MCF 10A (cell line): ENCODE data around the gene DUSP22. TPM values are rescaled to one million over a fixed set of nuclear protein-coding genes. Genes with fewer than 3 reads are reported as not detected.
"Not testable (repeated sequence)": the region's sequence is repeated elsewhere in the genome, so short reads cannot be mapped to it uniquely, and the experiment has no call there.

Experiments
- BruUV-seq: library from RNA; stranded (reverse); fragments of 400-500 nt; replicated peaks from 2 replicates; lab custom pipeline; 2021; lab: Mats Ljungman, UMichigan
- CTCF ChIA-PET: fragments of 300-600 bp; sonication (Branson Sonifier 250); formaldehyde crosslinking; extraction: SDS; loops from one replicate; lab custom pipeline; 2021; ENCODE audit warnings: antibody characterized with exemption, inconsistent platforms; lab: Yijun Ruan, JAX
- POLR2A ChIA-PET: fragments of 300-600, 350-650 bp; sonication (Branson Sonifier 250); formaldehyde crosslinking; extraction: SDS; loops from one replicate; lab custom pipeline; 2020; ENCODE audit warnings: antibody characterized with exemption, inconsistent platforms; lab: Yijun Ruan, JAX
- DNase-seq: peaks from one replicate; pipeline ENCODE4 v3.0.0-alpha.2; 2018; ENCODE audit not compliant: unreplicated experiment
- H3K27ac Mint-ChIP-seq: one replicate; pipeline ENCODE4 v1.8.0; 2022; ENCODE audit warnings: mild to moderate bottlenecking, low read depth, mixed read lengths; ENCODE audit not compliant: unreplicated experiment
- H3K27me3 Mint-ChIP-seq: one replicate; pipeline ENCODE4 v1.8.0; 2022; ENCODE audit warnings: mixed read lengths; ENCODE audit not compliant: insufficient read depth, unreplicated experiment
- H3K36me3 Mint-ChIP-seq: one replicate; pipeline ENCODE4 v1.8.0; 2022; ENCODE audit warnings: mild to moderate bottlenecking, moderate library complexity, mixed read lengths; ENCODE audit not compliant: insufficient read depth, unreplicated experiment
- H3K4me1 Mint-ChIP-seq: one replicate; pipeline ENCODE4 v1.8.0; 2022; ENCODE audit warnings: mixed read lengths; ENCODE audit not compliant: insufficient read depth, unreplicated experiment
- H3K4me3 Mint-ChIP-seq: one replicate; pipeline ENCODE4 v1.8.0; 2022; ENCODE audit warnings: mild to moderate bottlenecking, moderate library complexity, mixed read lengths; ENCODE audit not compliant: unreplicated experiment
- H3K9me3 Mint-ChIP-seq: one replicate; pipeline ENCODE4 v1.8.0; 2022; ENCODE audit warnings: mixed read lengths; ENCODE audit not compliant: unreplicated experiment
- intact Hi-C: fragments of 100-400 bp; cut with micrococcal nuclease; formaldehyde crosslinking; loops from 2 replicates; pipeline ENCODE4 v1.14.1; 2022
- total RNA-seq: library from RNA; stranded (reverse); gene quantifications from 2 replicates; pipeline ENCODE4 v1.2.3, GENCODE V29; 2022
- TF ChIP-seq, protein P1 (sequence below): fragments of 200-600 bp; IDR thresholded peaks from one replicate; pipeline ENCODE4 v1.8.0; 2022; ENCODE audit warnings: antibody characterized with exemption, mild to moderate bottlenecking; ENCODE audit not compliant: unreplicated experiment

DUSP22 gene
- total RNA-seq, 1 experiment from 2014 or later: 29.4 TPM

DNA sequence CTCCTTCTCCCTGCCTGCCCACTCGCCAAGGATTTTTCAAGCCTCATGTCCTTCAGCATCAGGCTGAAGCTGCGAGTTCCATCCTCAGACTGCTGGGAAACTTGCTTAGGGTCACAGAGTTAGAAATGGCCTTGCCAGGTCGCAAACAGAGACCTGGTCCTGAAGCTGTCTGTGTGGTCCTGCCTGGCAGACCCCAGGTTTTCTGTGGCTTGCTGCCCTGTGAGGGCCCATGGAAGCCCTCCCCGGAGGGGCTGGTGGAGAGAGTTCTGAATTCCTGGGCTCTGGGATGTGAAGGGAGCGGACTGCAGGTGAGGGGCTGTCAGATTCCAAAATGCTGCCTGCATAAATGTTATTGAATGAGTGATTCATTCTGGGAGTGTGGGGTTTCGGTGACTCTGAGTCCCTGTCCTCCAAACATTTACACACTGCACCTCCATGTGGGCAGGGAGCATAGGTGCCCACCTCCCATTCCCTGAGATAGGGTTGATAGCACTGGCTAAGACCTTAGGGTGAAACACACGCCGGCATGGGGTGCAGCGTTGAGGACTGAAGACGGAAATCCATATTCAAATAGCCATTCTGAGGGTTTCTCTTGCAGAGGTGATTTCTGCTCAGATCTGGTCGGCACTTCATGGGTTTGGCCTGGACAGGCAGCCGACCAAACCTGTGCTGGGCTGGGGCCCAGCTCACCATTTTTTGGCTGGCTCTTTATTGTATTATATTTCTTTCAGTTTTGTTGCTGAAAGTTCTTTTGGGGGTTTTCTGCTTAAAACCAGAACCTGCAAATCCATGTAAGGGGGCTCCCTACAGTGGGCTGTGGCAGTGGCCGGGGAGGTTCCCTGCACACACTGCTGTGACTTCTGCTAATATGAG, 77.5 kb downstream of the DUSP22 start:
- no peak for DNase-seq
- POLR2A ChIA-PET: interaction anchor here (1.1 kb wide), 1 partner anchor 9 kb away, joined by 4 read pairs; no protein-coding TSS in a partner anchor
- H3K9me3 Mint-ChIP-seq: no peaks in the 10 kb centered on the region

DNA sequence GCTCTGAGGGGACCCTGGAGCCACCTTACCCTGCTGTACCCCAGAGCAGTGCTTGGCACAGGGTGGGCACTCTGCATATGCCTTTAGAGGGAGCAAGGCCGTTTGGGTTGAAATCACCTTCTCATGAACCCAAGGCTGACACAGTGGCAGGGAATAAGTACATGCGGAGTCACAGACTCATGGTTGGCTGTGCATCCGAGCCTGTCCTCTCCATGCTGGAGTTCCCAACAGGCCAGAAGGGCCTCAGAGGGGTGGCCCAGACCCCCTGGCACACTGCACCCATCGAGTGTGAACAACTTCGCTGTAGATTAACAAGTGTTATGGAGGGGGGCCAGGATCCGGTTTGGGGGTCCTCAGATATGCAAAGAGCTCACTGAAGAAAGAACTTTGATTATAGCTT, 78.3 kb downstream of the DUSP22 start:
- Mint-ChIP-seq H3K4me1 (no peaks in the 10 kb centered on the region), H3K27ac (no peak overlapping the region), H3K27me3 (peaks cover 70% of the 10 kb centered on the region), H3K9me3 (no peaks in the 10 kb centered on the region), H3K36me3 (no peaks in the 10 kb centered on the region), H3K4me3 (no peak overlapping the region)
- TF ChIP-seq, protein P1, sequence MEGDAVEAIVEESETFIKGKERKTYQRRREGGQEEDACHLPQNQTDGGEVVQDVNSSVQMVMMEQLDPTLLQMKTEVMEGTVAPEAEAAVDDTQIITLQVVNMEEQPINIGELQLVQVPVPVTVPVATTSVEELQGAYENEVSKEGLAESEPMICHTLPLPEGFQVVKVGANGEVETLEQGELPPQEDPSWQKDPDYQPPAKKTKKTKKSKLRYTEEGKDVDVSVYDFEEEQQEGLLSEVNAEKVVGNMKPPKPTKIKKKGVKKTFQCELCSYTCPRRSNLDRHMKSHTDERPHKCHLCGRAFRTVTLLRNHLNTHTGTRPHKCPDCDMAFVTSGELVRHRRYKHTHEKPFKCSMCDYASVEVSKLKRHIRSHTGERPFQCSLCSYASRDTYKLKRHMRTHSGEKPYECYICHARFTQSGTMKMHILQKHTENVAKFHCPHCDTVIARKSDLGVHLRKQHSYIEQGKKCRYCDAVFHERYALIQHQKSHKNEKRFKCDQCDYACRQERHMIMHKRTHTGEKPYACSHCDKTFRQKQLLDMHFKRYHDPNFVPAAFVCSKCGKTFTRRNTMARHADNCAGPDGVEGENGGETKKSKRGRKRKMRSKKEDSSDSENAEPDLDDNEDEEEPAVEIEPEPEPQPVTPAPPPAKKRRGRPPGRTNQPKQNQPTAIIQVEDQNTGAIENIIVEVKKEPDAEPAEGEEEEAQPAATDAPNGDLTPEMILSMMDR: no peak
- no peak for DNase-seq
- POLR2A ChIA-PET: interaction anchor here (1.1 kb wide), 1 partner anchor 9 kb away, joined by 4 read pairs; no protein-coding TSS in a partner anchor
- CTCF ChIA-PET: interaction anchor here (0.6 to 1.2 kb wide), 2 partner anchors 12 to 182 kb away, joined by 3 to 4 read pairs; no protein-coding TSS in a partner anchor
- intact Hi-C loops: no loop called here
- BruUV-seq: no TSS peak

More for the DNA sequence above, 77.5 kb downstream of the DUSP22 start:
- Mint-ChIP-seq H3K4me1 (no peaks in the 10 kb centered on the region), H3K36me3 (no peaks in the 10 kb centered on the region), H3K27ac (no peak overlapping the region), H3K4me3 (no peak overlapping the region), H3K27me3 (peaks cover 70% of the 10 kb centered on the region)
- BruUV-seq: no TSS peak
- CTCF ChIA-PET: interaction anchor here (0.6 kb wide), 1 partner anchor 12 kb away, joined by 3 read pairs; no protein-coding TSS in a partner anchor
- TF ChIP-seq, protein P1: no peak
- intact Hi-C loops: no loop called here

GRCh38 chr6:371851-372250, 79.6 kb downstream of the DUSP22 start:
- intact Hi-C loops, BruUV-seq, H3K4me3 Mint-ChIP-seq, H3K4me1 Mint-ChIP-seq, H3K36me3 Mint-ChIP-seq, POLR2A ChIA-PET, H3K9me3 Mint-ChIP-seq, DNase-seq, H3K27ac Mint-ChIP-seq: not testable (repeated sequence)
- CTCF ChIA-PET: interaction anchor here (1.2 kb wide), 1 partner anchor 183 kb away, joined by 4 read pairs; no protein-coding TSS in a partner anchor
- H3K27me3 Mint-ChIP-seq: peaks cover 57% of the 10 kb centered on the region

DNA sequence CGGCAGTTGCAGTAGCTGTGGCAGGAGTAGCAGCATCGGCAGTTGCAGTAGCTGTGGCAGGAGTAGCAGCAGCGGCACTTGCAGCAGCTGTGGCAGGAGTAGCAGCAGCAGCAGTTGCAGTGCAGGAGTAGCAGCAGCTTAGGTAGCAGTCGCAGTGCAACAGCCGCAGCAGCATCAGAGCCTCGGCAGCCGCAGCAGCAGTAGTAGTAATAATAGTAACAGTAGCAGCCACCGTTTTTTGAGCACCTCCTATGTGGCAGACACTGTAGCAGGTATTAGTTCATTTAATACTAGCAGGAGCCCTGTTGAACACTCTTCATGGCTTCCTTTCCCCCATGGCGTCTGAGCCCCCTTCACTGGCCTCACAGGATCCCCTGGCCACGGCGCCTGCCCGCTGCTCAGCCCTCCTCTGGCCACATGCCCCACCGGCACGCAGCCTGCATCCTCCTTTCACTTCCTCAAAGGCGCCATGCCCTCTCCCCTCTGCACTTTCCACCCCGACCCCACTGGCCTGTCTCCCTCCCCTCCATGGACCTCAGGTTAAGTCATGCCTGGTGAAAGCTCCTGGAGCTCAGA, 80.1 kb downstream of the DUSP22 start:
- intact Hi-C loops: no loop called here
- POLR2A ChIA-PET: no interaction called here

More for the DNA sequence above, 80.1 kb downstream of the DUSP22 start:
- Mint-ChIP-seq H3K36me3 (no peaks in the 10 kb centered on the region), H3K9me3 (no peaks in the 10 kb centered on the region), H3K4me1 (no peaks in the 10 kb centered on the region), H3K27me3 (peaks cover 51% of the 10 kb centered on the region), H3K27ac (no peak overlapping the region), H3K4me3 (no peak overlapping the region)
- no TSS peak for BruUV-seq
- TF ChIP-seq, protein P1: no peak
- CTCF ChIA-PET: no interaction called here
- DNase-seq: no peak
